HepG2 (cell line): ENCODE results near the gene TMEM44.

Experiments used
- CEBPG ChIP-seq: IDR thresholded peaks from 2 replicates; pipeline ENCODE4 v1.6.1; 2016
- JUNB ChIP-seq: sonication (generic); formaldehyde crosslinking; IDR thresholded peaks from 2 replicates; pipeline ENCODE4 v1.8.0; 2022; ENCODE audit warnings: missing genetic modification reagents, mild to moderate bottlenecking, borderline replicate concordance
- NFRKB ChIP-seq: fragments of 450-650 bp; IDR thresholded peaks from 2 replicates; pipeline ENCODE4 v1.6.1; 2017
- RELA ChIP-seq: sonication (generic); formaldehyde crosslinking; IDR thresholded peaks from 2 replicates; pipeline ENCODE4 v1.4.0; 2020; ENCODE audit warnings: missing genetic modification reagents
- RNF219 ChIP-seq: sonication (generic); formaldehyde crosslinking; IDR thresholded peaks from 2 replicates; pipeline ENCODE4 v1.5.0; 2020; ENCODE audit warnings: mild to moderate bottlenecking, missing genetic modification reagents
- ZNF781 ChIP-seq: sonication (generic); formaldehyde crosslinking; IDR thresholded peaks from 2 replicates; pipeline ENCODE4 v1.5.1; 2020; ENCODE audit warnings: borderline replicate concordance, mild to moderate bottlenecking, missing genetic modification reagents; ENCODE audit errors: not compliant biosample characterization
- TF ChIP-seq, protein P1 (sequence below): sonication (generic); formaldehyde crosslinking; IDR thresholded peaks from 2 replicates; pipeline ENCODE4 v1.5.0; 2020; ENCODE audit warnings: mild to moderate bottlenecking, missing genetic modification reagents, moderate library complexity
- TF ChIP-seq, protein P2 (sequence below): sonication (generic); formaldehyde crosslinking; IDR thresholded peaks from 2 replicates; pipeline ENCODE4 v1.5.1; 2020; ENCODE audit warnings: mild to moderate bottlenecking, missing genetic modification reagents, moderate library complexity

DNA sequence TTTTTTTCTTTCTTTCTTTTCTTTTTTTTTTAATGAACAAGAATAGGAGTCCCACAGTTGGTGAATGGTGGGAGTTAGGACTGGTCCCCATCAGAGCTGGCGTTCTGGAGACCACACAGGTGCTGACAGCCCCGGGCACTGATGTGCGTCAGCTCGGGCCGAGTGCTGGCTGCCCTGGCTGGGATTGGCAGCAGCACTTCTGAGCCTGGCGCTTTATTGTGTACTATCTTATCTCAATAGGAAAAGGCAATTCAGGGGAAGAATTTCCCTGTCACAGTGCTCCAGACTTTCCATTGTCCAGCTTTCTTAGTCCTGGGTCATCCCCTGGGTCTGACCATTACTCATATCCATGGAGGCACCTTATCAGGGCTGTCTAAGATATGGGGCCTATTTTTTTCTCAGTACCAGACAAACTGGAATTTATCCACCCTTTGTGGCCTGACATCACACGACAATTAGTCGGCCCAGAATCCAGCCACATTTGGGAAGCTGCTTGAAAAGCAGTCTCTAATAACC is 54.1 kb downstream of the TMEM44 start:
- TF ChIP-seq, protein P1, sequence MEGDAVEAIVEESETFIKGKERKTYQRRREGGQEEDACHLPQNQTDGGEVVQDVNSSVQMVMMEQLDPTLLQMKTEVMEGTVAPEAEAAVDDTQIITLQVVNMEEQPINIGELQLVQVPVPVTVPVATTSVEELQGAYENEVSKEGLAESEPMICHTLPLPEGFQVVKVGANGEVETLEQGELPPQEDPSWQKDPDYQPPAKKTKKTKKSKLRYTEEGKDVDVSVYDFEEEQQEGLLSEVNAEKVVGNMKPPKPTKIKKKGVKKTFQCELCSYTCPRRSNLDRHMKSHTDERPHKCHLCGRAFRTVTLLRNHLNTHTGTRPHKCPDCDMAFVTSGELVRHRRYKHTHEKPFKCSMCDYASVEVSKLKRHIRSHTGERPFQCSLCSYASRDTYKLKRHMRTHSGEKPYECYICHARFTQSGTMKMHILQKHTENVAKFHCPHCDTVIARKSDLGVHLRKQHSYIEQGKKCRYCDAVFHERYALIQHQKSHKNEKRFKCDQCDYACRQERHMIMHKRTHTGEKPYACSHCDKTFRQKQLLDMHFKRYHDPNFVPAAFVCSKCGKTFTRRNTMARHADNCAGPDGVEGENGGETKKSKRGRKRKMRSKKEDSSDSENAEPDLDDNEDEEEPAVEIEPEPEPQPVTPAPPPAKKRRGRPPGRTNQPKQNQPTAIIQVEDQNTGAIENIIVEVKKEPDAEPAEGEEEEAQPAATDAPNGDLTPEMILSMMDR (CRISPR knock-in tag) = no peak
- TF ChIP-seq RELA (CRISPR knock-in tag) (no peak), NFRKB (no peak), RNF219 (CRISPR knock-in tag) (no peak), ZNF781 (no peak), CEBPG (CRISPR knock-in tag) (no peak), JUNB (CRISPR knock-in tag) (no peak)
- TF ChIP-seq, protein P2, sequence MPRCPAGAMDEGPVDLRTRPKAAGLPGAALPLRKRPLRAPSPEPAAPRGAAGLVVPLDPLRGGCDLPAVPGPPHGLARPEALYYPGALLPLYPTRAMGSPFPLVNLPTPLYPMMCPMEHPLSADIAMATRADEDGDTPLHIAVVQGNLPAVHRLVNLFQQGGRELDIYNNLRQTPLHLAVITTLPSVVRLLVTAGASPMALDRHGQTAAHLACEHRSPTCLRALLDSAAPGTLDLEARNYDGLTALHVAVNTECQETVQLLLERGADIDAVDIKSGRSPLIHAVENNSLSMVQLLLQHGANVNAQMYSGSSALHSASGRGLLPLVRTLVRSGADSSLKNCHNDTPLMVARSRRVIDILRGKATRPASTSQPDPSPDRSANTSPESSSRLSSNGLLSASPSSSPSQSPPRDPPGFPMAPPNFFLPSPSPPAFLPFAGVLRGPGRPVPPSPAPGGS = no peak
